ENCODE measurements around the gene SPEG. TPM values are rescaled to one million over a fixed set of nuclear protein-coding genes. Genes with fewer than 3 reads are reported as not detected.
A peak's percentile ranks its signal among the peaks of the same experiment; 100 is the strongest.
"Not testable (repeated sequence)": the region's sequence is repeated elsewhere in the genome, so short reads cannot be mapped to it uniquely, and the experiment has no call there.

SPEG gene
- total RNA-seq, 1 donor from 2014 or later = 5.6 TPM

DNA sequence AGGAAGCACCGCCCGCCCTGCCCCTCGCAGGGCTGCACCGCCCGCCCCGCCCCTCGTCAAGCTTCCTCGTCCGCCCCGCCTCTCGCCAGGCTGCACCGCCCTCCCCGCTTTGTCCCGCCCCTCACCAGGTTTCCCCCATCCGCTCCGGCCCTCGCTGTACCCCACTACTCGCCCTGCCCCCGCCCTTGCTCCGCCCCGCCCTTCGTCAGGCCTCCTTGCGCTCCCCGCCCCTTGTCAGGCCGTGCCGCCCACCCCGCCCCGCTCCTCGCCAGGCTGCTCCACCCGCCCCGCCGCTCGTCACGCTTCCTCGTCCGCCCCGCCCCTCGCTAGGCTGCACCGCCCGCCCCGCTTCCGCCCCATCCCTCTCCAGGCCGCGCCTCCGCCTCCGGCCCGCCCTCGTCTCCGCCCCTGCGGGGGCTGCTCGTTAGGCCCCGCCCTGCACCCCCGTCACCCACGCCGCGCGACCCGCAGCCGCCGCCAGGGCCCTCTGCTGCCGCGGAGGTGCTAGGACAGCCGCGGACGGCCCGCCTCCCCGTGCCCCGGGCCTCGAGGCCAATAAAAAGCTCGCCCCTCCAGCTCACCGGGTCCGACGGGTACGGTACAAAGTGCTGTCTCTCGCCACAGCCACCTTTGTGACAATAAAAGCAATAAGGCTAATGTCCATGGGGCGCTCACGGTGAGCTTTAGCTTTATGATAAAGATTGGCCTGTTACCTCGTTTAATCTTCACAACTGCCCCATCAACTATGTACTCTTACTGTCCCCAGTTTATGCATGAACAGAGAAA lies 46.3 kb upstream of the SPEG start:
- H3K4me3 ChIP-seq = peak overlapping the region; percentile 45
- TF ChIP-seq, protein P1, sequence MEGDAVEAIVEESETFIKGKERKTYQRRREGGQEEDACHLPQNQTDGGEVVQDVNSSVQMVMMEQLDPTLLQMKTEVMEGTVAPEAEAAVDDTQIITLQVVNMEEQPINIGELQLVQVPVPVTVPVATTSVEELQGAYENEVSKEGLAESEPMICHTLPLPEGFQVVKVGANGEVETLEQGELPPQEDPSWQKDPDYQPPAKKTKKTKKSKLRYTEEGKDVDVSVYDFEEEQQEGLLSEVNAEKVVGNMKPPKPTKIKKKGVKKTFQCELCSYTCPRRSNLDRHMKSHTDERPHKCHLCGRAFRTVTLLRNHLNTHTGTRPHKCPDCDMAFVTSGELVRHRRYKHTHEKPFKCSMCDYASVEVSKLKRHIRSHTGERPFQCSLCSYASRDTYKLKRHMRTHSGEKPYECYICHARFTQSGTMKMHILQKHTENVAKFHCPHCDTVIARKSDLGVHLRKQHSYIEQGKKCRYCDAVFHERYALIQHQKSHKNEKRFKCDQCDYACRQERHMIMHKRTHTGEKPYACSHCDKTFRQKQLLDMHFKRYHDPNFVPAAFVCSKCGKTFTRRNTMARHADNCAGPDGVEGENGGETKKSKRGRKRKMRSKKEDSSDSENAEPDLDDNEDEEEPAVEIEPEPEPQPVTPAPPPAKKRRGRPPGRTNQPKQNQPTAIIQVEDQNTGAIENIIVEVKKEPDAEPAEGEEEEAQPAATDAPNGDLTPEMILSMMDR (IDR thresholded peaks at IDR 0.05) = peak; percentile 72
- DNase-seq = peak; percentile 99
- H3K27ac ChIP-seq = peak overlapping the region; percentile 61
- peaks cover 20% of the 10 kb centered on the region for H3K4me1 ChIP-seq
- no peaks in the 10 kb centered on the region for H3K27me3 ChIP-seq
- H3K36me3 ChIP-seq = peaks cover 30% of the 10 kb centered on the region
- intact Hi-C loops (cut with DNase I) = no loop called here
- ATAC-seq = peak; percentile 90
- H3K9me3 ChIP-seq = no peaks in the 10 kb centered on the region

DNA sequence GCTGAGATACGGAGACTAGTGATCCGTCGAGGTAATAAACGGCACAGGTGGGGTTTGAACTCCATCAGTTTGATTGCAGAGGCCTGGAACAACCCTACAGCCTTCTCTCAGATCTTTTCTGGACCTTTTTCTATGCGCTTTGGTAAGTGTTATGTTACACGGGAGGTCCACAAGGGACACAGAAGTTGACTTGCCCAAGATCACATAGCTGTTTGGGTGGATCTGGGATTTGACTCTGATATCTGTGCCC lies 45.8 kb upstream of the SPEG start:
- ATAC-seq = no peak
- H3K36me3 ChIP-seq = peaks cover 25% of the 10 kb centered on the region
- H3K9me3 ChIP-seq = no peaks in the 10 kb centered on the region
- H3K4me1 ChIP-seq = peaks cover 20% of the 10 kb centered on the region
- H3K4me3 ChIP-seq = peak overlapping the region; percentile 45
- no peak for DNase-seq
- TF ChIP-seq, protein P1 (IDR thresholded peaks at IDR 0.05) = no peak
- intact Hi-C loops (cut with DNase I) = no loop called here
- peak overlapping the region; percentile 61 for H3K27ac ChIP-seq
- H3K27me3 ChIP-seq = no peaks in the 10 kb centered on the region

DNA sequence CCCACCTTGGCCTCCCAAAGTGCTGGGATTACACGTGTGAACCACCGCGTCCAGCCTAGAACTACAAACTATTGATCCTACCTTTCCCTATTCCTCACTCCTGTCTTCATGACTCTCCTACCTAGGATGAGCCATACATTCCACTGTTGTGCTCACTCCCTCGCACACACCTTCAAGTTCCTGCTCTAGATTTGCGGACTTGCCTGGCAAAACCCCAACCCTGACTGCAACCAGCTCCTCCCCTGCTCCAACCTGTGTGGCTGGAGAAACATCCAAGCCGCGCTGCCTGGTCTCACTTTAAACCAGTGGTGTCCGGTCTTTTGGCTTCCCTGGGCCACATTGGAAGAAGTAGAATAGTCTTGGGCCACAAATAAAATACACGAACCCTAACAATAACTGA lies 41.9 kb upstream of the SPEG start:
- no peak for DNase-seq

DNA sequence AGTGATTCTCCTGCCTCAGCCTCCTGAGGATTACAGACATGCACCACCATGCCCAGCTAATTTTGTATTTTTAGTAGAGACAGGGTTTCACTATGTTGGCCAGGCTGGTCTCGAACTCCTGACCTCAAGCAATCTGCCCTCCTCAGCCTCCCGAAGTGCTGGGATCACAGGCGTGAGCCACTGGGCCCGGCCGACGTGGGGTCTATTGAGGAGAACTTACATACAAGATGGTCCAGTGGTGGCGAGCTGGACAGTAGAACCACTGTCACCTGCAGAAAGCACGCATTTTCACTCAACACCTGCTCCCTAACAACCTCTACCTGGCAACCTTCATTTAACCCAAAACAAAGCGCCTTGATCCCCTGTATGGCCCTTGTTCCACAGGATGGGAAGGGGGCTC lies 39.6 kb upstream of the SPEG start:
- H3K4me1 ChIP-seq; H3K27me3 ChIP-seq; intact Hi-C loops (cut with DNase I); H3K36me3 ChIP-seq; ATAC-seq; H3K27ac ChIP-seq; H3K9me3 ChIP-seq; H3K4me3 ChIP-seq; DNase-seq: not testable (repeated sequence)

More for the DNA sequence above, 41.9 kb upstream of the SPEG start:
- Histone ChIP-seq H3K4me1 (no peaks in the 10 kb centered on the region), H3K4me3 (no peak overlapping the region), H3K36me3 (no peaks in the 10 kb centered on the region), H3K9me3 (no peaks in the 10 kb centered on the region), H3K27me3 (no peaks in the 10 kb centered on the region), H3K27ac (no peak overlapping the region)
- TF ChIP-seq, protein P1 (IDR thresholded peaks at IDR 0.05) = no peak
- intact Hi-C loops (cut with DNase I) = no loop called here
- ATAC-seq = no peak

DNA sequence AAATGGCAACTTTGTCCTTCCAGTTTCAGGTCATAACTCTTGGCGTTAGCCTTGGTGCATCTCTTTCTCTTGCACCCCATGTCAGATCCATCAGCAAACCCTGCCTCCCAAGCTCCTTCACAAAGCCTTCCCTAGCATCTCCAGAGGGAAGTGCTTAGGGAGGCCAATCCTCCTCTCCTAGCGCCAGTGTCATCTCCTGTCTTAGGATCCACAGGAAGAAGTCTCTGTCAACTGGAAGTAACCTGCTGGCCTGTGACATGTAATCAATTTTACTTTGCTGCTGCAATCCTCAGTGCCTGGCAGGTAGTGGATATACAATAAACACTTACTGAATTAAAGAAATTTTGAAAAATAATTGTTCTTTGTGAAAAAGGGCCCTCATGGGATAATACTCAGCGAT lies 39.0 kb upstream of the SPEG start:
- ATAC-seq = no peak
- H3K36me3 ChIP-seq = no peaks in the 10 kb centered on the region
- TF ChIP-seq, protein P1 (IDR thresholded peaks at IDR 0.05) = no peak
- intact Hi-C loops (cut with DNase I) = no loop called here
- no peak overlapping the region for H3K27ac ChIP-seq
- DNase-seq = no peak
- H3K9me3 ChIP-seq = no peaks in the 10 kb centered on the region
- no peaks in the 10 kb centered on the region for H3K27me3 ChIP-seq
- H3K4me1 ChIP-seq = peaks cover 7% of the 10 kb centered on the region
- H3K4me3 ChIP-seq = no peak overlapping the region

DNA sequence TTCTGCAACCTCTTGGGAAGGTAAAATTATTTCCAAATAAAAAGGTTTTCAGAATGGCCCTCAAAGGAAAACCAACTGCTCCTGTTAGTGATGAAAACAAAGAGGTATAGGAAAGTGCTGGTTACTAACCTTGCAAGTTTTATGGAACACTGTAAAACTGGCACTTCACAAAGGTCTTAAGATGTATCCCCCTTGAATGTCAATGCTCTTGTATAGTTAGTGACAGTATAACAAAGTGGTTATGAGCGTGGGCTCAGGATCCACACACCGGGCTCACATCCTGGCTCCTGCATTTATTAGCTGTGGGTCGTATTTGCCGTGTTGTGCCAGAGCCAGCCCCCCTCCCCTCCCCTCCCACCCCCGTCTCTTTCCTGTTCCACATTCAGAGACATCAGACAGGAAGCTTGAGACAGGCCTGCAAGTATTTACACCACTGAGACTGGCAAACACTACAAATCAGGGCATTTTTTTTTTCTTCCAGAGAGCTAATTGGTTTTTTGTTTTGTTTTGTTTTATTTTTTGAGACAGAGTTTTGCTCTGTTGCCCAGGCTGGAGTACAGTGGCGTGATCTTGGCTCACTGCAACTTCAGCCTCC lies 37.7 kb upstream of the SPEG start:
- Histone ChIP-seq H3K4me3 (no peak overlapping the region), H3K36me3 (no peaks in the 10 kb centered on the region), H3K9me3 (no peaks in the 10 kb centered on the region), H3K27me3 (no peaks in the 10 kb centered on the region), H3K4me1 (peaks cover 7% of the 10 kb centered on the region), H3K27ac (no peak overlapping the region)
- TF ChIP-seq, protein P1 (IDR thresholded peaks at IDR 0.05) = no peak
- ATAC-seq = no peak
- no peak for DNase-seq
- intact Hi-C loops (cut with DNase I) = no loop called here
